SHP77 (cell line): ENCODE results near the gene NPC2.

Experiments
- DNase-seq, 2 experiments: peaks; one replicate each; lab custom pipeline; 2025; lab: John Stamatoyannopoulos, UW

The NPC2 gene

GRCh38 chr14:74503291-74503937, 10.3 kb upstream of the NPC2 start:
- DNase-seq, result no peak

DNA sequence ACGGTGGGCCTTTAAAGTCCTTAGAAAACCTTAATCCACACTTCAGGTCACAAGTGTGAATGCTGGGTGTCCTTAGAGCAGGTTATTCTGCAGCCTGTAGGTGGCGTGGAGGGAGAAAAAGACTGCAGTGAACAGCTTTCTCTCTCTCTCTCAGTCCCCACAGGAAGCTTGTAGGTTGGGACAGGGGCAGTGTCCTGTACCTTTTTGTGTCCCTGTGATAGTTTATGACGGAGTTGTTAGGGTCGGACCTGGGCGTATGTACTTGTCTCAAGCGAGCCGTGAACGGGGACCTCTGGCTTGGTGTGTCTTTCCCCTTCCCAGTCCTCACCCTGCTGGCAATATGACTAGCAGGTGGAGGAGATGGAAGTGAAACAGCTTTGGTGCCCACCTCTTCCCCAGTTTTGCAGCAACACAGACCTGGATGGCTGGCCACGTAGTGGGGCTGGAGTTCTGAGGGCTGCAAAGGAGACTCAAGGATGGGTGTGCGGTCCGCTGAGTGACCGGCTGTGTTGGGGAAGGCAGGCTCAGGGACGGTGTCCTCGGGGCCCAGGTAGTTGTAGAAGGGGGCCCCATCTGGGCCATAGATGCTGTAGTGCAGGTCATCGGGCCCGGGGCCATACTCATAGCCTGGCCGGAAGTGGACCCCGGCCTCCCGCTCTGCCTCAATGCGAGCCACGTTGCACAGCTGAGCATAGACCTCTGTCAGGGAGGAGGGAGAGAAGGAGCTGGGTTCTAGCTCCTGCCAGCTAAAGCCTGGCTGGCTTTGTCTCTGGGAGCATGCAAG, 9.3 kb upstream of the NPC2 start:
- DNase-seq, result peak; percentile 32 to 64

GRCh38 chr14:74501691-74502090, 8.6 kb upstream of the NPC2 start:
- no peak for DNase-seq

GRCh38 chr14:74501135-74501614, 8.1 kb upstream of the NPC2 start:
- peak; percentile 77 to 81 for DNase-seq

DNA sequence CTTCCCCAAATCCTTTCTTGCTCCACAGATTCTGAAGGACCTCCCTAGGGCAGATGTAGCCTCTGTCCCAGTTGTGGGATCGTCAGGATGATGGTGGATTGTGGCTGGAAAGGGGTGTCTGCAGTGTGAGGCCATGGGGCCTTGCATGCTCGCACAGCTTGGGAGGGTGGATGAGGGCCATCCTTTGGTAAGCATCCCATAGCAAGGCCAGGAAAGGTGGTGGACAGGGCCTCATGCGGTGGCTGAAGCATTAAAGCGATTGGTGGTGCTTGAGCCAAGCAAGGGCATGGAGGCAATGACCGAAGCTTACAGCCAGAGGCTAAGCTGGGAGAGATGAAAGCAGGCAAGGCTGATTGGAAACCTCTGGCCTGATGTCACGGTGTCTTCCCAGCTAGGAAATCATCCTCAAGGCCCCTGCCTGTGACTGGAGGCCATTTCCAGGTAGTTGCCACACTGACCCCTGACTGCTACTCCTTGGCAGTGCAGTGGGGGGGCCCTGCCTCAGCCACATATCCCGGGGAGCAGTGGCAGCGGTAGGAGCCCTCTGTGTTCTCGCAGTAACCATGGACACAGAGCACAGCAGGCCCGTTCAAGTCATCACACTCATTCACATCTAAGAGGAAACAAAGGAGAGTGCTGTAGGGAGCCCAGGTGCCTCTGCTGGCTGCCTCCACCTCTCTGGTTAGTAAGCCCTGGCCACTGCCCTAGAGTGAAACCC, 7.5 kb upstream of the NPC2 start:
- no peak for DNase-seq

- DNase-seq, result no peak
Measured at GRCh38 chr14:74495356-74495755, 2.3 kb upstream of the NPC2 start.

- peak; percentile 98 to 100 for DNase-seq
Measured at GRCh38 chr14:74493343-74494261, 497 bp upstream of the NPC2 start, which contains the start of gene ISCA2. Gene ISCA2 (plus strand): TSS chr14:74493765. CDS start chr14:74493775, 10 bp downstream.

DNA sequence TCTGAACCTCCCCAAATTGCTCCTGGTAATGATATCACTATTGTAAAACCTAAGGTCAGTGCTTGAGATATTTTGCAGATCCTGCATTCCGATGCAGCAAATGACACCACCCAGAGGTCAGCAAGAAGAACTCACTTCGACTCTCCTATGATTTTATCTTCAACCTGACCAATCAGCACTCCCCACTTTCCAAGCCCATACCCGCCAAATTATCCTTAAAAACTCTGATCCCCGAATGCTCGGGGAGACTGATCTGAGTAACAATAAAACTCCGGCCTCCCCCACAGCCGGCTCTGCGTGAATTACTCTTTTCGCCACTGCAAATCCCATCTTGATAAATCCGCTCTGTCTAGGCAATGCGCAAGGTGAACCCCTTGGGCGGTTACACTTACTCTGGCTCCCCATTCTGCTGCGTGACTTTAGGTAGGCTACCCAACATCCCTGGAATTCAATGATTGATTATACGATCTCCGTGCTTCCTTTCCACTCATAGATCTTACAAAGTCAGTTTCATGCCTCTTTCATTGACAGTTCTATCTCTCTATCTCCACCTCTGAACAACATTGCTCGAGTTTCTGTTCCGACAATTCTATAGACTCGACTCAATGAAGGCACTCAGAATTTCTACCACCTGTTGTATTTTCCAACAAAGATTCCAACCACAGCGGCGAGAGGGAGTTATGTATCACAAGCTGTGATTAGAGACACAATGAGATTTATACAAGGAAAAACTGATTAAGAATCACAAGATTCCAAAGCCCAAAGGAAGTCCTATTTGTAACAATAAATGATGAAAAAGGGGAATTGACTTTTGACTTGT, 939 bp downstream of the NPC2 start:
- no peak for DNase-seq

- no peak for DNase-seq
Measured at GRCh38 chr14:74490486-74490885, 2.6 kb downstream of the NPC2 start.

- no peak for DNase-seq
Measured at GRCh38 chr14:74488786-74489397, 4.2 kb downstream of the NPC2 start.

DNA sequence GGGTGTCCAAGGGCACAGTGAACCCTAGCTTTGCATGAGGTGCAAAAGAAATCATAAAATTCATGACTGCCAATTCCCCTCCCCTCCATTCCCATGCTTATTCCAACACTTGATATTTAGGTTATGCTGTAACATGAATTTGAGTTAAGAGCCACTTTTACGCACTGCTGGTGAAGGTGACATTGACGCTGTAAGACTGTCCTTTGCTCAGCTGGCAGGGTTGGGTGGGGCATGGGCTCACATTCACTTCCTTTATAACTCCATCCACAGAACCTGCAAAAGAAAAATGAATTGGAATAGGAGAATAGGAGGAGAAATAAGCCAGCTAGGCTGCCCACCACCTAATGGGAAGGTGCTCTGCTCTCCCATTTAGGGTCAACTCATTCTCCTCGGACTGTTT, 6.9 kb downstream of the NPC2 start:
- DNase-seq, result no peak

- no peak for DNase-seq
Measured at GRCh38 chr14:74483321-74483720, 9.8 kb downstream of the NPC2 start.

DNA sequence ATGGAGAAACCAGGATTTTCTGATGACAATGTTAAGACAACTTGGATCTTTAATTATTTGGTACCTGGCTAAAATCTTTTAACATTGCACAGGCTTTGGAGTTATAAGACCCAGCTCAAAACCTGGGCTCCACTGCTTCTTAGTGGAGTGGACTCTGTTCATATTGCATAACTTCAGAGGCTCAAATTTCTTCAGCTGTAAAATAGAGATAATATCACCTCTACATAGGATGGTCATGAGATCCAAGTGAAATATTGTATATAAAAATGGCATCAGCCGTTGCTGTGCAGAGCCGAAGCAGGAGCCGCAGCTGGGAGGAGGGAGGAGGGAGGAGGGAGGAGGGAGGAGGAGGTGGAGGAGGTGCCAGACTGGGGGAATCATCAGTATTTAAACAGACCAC, 10.5 kb downstream of the NPC2 start:
- no peak for DNase-seq

DNA sequence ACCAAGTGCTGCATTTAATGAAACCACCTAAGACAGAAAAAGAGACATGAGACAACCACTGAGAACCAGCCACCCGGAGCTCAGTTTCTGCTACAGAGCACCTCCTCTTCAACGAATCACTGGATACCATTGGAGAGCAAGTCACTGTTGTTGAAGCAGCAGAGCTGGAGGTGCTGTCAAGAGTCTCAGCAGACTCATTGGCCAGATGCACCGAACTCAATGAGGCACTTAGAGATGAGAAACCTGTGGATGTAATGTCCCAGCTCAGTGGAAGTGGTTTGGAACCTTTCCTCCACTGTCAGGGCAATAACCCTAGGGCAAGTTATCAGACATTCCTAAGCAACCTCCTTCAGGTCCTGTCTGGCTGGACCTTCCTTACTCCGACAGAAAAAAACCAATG, 13.1 kb downstream of the NPC2 start:
- no peak for DNase-seq

DNA sequence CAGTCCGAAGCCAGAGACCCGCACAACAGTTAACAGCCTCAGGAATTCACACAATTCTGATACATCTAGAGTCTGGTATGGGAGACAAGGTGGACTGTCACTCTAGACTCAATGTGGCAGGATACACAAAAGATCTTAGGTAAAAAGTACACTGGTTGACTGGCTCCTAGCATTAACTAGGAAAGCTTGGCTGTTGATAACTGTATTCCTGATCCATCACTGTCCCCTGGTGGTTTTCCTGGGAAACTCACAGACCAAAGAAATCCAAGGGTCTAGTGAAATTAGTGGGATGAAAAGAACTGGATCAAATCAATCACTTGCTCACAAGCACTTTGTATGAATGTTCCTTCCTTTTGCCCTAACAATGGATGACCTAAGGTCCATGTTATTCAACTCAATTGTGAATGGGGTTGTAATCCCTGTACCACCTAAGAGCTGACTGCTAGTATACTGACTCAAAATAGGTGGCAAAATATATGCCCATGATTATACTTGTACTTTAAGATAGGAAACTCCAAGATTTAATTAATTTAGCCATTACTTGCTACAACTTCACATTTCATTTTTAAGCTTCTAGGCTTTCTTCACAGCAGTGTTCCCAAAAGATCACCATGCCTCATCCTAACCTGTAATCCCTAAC, 14.0 kb downstream of the NPC2 start:
- peak; percentile 22 to 51 for DNase-seq

- DNase-seq, result no peak
Measured at GRCh38 chr14:74476607-74477006, 16.5 kb downstream of the NPC2 start.

DNA sequence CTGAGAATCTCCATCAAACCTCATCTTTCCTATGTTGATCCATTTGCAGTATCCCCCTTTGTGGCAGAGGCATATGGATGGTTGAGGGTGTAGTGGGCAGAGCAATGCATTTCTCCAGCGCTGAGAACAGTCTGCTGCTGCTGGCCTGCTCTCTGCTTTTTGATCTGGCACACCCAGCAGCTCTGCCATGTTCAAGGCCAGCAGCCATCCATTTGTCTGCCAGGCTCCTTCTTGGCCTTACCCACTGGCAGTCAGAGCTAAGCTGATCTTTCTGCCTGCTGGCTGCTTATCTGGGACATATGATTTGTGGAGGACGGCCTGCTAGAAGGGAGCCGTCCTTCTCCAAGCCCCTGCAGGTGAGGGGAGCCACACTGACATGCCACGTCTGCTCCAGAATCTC, 17.0 kb downstream of the NPC2 start:
- no peak for DNase-seq

DNA sequence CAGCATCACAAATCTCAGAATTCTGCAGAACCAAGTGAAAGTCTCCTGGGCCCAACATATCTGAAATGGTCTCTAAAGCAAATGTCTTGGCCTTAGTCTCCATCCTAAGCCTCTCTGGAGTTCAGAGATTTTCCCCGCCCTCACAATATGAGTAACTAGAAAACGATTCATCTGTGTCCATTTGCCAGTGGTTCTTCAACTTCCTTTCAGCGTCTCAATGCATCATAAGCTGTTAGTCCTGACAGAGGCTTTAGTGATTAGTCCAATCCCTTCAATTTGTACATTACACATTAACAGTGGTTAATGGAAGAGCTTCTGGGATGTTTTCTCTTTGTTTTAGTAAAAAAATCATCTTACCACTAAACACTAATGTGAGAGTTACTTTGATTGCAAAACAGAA, 17.4 kb downstream of the NPC2 start:
- no peak for DNase-seq

- no peak for DNase-seq
Measured at GRCh38 chr14:74474376-74474775, 18.7 kb downstream of the NPC2 start.

GRCh38 chr14:74472601-74473000, 20.5 kb downstream of the NPC2 start:
- no peak for DNase-seq
